OCI-LY1 (cell line): ENCODE measurements around the gene CAMTA1.

Source experiments
- H2AFZ ChIP-seq: fragments of 200-600 bp; sonication (generic), shearing (Covaris generic); 2 replicates; pipeline ENCODE4 v1.6.0; 2014; ENCODE audit warnings: antibody characterized with exemption, mild to moderate bottlenecking, low read length
- H3F3A ChIP-seq: fragments of 200-600 bp; sonication (generic), shearing (Covaris generic); 2 replicates; pipeline ENCODE4 v1.6.0; 2014; ENCODE audit warnings: mild to moderate bottlenecking, antibody characterized with exemption, low read length, moderate library complexity; ENCODE audit not compliant: insufficient read depth
- H3K27ac ChIP-seq: fragments of 200-600 bp; sonication (generic); 2 replicates; pipeline ENCODE4 v1.5.1; 2014; ENCODE audit warnings: low read length, mixed run types, mild to moderate bottlenecking, low read depth; ENCODE audit not compliant: poor library complexity, severe bottlenecking
- H3K27me3 ChIP-seq: fragments of 200-600 bp; sonication (generic); 2 replicates; pipeline ENCODE4 v1.6.0; 2014; ENCODE audit warnings: antibody characterized with exemption, mild to moderate bottlenecking, low read length, moderate library complexity; ENCODE audit not compliant: insufficient read depth
- H3K36me3 ChIP-seq: fragments of 200-600 bp; sonication (generic); 2 replicates; pipeline ENCODE4 v1.6.1; 2014; ENCODE audit warnings: mild to moderate bottlenecking, antibody characterized with exemption, low read length, moderate library complexity, mixed read lengths; ENCODE audit not compliant: insufficient read depth
- H3K4me1 ChIP-seq: fragments of 200-600 bp; sonication (generic); 2 replicates; pipeline ENCODE4 v1.5.1; 2014; ENCODE audit warnings: mild to moderate bottlenecking, low read length, moderate library complexity; ENCODE audit not compliant: insufficient read depth, severe bottlenecking
- H3K4me2 ChIP-seq: fragments of 200-600 bp; sonication (generic), shearing (Covaris generic); 2 replicates; pipeline ENCODE4 v1.6.1; 2014; ENCODE audit warnings: low read length
- H3K4me3 ChIP-seq: fragments of 200-600 bp; sonication (generic); 2 replicates; pipeline ENCODE4 v1.5.1; 2014; ENCODE audit warnings: low read length, low read depth, mild to moderate bottlenecking, mixed read lengths; ENCODE audit not compliant: poor library complexity, severe bottlenecking
- H3K79me2 ChIP-seq: fragments of 200-600 bp; shearing (Covaris generic); 2 replicates; pipeline ENCODE4 v1.6.1; 2016; ENCODE audit warnings: mixed run types, low read length, mixed read lengths; ENCODE audit not compliant: insufficient read depth
- H3K9ac ChIP-seq: fragments of 200-600 bp; sonication (generic), shearing (Covaris generic); 2 replicates; pipeline ENCODE4 v1.6.1; 2014; ENCODE audit warnings: mild to moderate bottlenecking, low read length, mixed read lengths
- H3K9me2 ChIP-seq: fragments of 200-600 bp; sonication (generic), shearing (Covaris generic); 2 replicates; pipeline ENCODE4 v1.6.1; 2014; ENCODE audit warnings: low read depth, mild to moderate bottlenecking, low read length, mixed read lengths
- H3K9me3 ChIP-seq: fragments of 200-600 bp; shearing (Covaris generic); 2 replicates; pipeline ENCODE4 v1.6.1; 2014; ENCODE audit warnings: low read length, mixed read lengths
- H4K20me1 ChIP-seq: fragments of 200-600 bp; sonication (generic), shearing (Covaris generic); 2 replicates; pipeline ENCODE4 v1.6.0; 2016; ENCODE audit warnings: mild to moderate bottlenecking, low read length; ENCODE audit not compliant: insufficient read depth
- EZH2 ChIP-seq: fragments of 200-600 bp; sonication (generic), shearing (Covaris generic); IDR thresholded peaks from 2 replicates; pipeline ENCODE4 v1.8.0; 2017; ENCODE audit warnings: borderline replicate concordance, mixed run types, mild to moderate bottlenecking, antibody characterized with exemption, low read length, moderate library complexity, mixed read lengths
- TF ChIP-seq, protein P1 (sequence below): fragments of 200-600 bp; sonication (generic), shearing (Covaris generic); IDR thresholded peaks from 2 replicates; pipeline ENCODE4 v1.5.1; 2017; ENCODE audit warnings: mild to moderate bottlenecking, antibody characterized with exemption, low read length, moderate library complexity, mixed read lengths

CAMTA1 gene

DNA sequence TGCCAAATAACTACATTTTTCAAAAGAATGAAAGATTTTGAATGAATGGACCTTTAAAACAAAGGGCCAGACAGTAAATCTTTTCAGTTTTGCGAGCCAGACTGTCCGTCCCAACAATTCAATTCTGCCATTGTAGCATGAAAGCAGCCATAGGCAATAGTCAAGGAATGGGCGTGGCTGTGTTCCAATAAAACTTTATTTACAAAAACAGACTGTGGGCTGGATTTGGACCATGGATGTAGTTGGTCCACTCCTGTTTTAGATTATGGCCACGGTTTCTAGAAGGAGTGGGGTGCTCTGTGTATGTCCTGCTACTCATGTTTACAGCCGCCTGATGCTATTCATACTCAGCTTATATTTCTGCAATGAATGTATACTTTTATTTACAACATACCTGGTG lies 474.7 kb downstream of the CAMTA1 start:
- H3K9me3 ChIP-seq, result no peaks in the 10 kb centered on the region
- H3K9me2 ChIP-seq, result no peaks in the 10 kb centered on the region
- no peak overlapping the region for H3K27ac ChIP-seq
- no peaks in the 10 kb centered on the region for H4K20me1 ChIP-seq
- TF ChIP-seq, protein P1, sequence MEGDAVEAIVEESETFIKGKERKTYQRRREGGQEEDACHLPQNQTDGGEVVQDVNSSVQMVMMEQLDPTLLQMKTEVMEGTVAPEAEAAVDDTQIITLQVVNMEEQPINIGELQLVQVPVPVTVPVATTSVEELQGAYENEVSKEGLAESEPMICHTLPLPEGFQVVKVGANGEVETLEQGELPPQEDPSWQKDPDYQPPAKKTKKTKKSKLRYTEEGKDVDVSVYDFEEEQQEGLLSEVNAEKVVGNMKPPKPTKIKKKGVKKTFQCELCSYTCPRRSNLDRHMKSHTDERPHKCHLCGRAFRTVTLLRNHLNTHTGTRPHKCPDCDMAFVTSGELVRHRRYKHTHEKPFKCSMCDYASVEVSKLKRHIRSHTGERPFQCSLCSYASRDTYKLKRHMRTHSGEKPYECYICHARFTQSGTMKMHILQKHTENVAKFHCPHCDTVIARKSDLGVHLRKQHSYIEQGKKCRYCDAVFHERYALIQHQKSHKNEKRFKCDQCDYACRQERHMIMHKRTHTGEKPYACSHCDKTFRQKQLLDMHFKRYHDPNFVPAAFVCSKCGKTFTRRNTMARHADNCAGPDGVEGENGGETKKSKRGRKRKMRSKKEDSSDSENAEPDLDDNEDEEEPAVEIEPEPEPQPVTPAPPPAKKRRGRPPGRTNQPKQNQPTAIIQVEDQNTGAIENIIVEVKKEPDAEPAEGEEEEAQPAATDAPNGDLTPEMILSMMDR, result no peak
- TF ChIP-seq EZH2, result no peak
- H2AFZ ChIP-seq, result no peak overlapping the region
- no peak overlapping the region for H3K4me3 ChIP-seq
- H3K4me1 ChIP-seq, result no peaks in the 10 kb centered on the region
- H3F3A ChIP-seq, result no peaks in the 10 kb centered on the region
- no peaks in the 10 kb centered on the region for H3K36me3 ChIP-seq
- no peak overlapping the region for H3K4me2 ChIP-seq
- H3K79me2 ChIP-seq, result no peaks in the 10 kb centered on the region
- H3K9ac ChIP-seq, result no peak overlapping the region
- 0 out of 2 replicates have a peak, but pooled peaks cover 10% of the 10 kb centered on the region for H3K27me3 ChIP-seq

DNA sequence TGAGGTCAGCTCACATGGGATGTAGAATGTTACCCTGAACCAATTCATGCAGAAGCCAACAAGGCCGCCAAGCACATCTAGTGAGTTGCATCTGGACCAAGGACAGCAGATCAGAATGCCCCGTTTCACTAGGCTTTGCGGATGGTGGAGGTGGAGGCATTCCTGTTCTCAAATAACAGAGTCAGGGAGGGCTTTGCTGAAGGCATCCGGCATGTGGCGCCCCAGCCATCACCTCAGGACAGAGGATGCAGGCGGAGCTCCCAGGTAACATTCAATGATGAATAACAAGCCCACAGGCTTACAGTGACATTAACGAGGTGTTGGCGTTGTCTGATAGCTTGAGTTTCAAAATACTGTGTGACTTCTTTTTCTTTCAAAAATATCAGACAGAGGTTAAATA lies 476.2 kb downstream of the CAMTA1 start:
- Histone ChIP-seq H3K4me2 (no peak overlapping the region), H3K9me3 (no peaks in the 10 kb centered on the region), H3F3A (no peaks in the 10 kb centered on the region), H3K27ac (no peak overlapping the region), H3K9me2 (no peaks in the 10 kb centered on the region), H4K20me1 (no peaks in the 10 kb centered on the region), H3K27me3 (0 out of 2 replicates have a peak, but pooled peaks cover 10% of the 10 kb centered on the region), H3K9ac (no peak overlapping the region), H3K79me2 (no peaks in the 10 kb centered on the region), H3K36me3 (no peaks in the 10 kb centered on the region), H3K4me1 (no peaks in the 10 kb centered on the region), H3K4me3 (no peak overlapping the region), H2AFZ (no peak overlapping the region)
- no peak for TF ChIP-seq EZH2
- TF ChIP-seq, protein P1, result no peak

DNA sequence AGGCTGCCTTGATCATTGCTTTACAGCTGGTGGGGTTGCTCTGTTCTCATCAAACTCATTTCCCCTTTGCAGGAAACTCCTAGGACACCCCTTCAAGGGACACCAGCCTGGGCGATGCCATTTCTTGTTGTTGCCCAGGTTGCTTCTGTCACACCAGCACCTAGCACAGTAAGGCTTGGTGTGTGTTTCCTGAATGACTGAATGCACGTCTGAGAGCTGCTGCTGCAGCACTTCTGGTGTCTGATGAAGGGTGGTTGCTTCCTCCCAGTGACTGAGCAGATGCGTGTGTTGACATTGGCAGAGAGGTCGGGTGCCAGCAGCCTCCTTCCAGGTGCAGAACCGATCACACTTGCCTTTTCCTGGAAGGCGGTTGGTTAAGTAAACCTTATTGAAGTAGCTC lies 477.4 kb downstream of the CAMTA1 start:
- H3K4me2 ChIP-seq, result no peak overlapping the region
- H2AFZ ChIP-seq, result no peak overlapping the region
- TF ChIP-seq, protein P1, result no peak
- no peak for TF ChIP-seq EZH2
- 0 out of 2 replicates have a peak, but pooled peaks cover 4% of the 10 kb centered on the region for H3K27me3 ChIP-seq
- no peaks in the 10 kb centered on the region for H3K9me3 ChIP-seq
- H3F3A ChIP-seq, result no peaks in the 10 kb centered on the region
- H3K79me2 ChIP-seq, result no peaks in the 10 kb centered on the region
- H3K9ac ChIP-seq, result no peak overlapping the region
- no peaks in the 10 kb centered on the region for H3K4me1 ChIP-seq
- H3K36me3 ChIP-seq, result no peaks in the 10 kb centered on the region
- H3K4me3 ChIP-seq, result no peak overlapping the region
- H3K27ac ChIP-seq, result no peak overlapping the region
- H3K9me2 ChIP-seq, result no peaks in the 10 kb centered on the region
- H4K20me1 ChIP-seq, result no peaks in the 10 kb centered on the region
